GM19023 (cell line): ENCODE measurements around the gene CD4.

Experiments used
- ATAC-seq: cut with Tn5 transposase; IDR thresholded peaks from one replicate; pipeline ENCODE4 v1.9.1; 2021; ENCODE audit warnings: mild to moderate bottlenecking, moderate library complexity; ENCODE audit not compliant: unreplicated experiment

CD4 gene

GRCh38 chr12:6810758-6811157 is 21.4 kb downstream of the CD4 start:
- ATAC-seq, result no peak

- ATAC-seq, result no peak
Observed at GRCh38 chr12:6813363-6813762, 24.0 kb downstream of the CD4 start.

GRCh38 chr12:6816598-6816997 is 27.3 kb downstream of the CD4 start:
- no peak for ATAC-seq

- no peak for ATAC-seq
Observed at GRCh38 chr12:6817098-6817497, 27.8 kb downstream of the CD4 start.

DNA sequence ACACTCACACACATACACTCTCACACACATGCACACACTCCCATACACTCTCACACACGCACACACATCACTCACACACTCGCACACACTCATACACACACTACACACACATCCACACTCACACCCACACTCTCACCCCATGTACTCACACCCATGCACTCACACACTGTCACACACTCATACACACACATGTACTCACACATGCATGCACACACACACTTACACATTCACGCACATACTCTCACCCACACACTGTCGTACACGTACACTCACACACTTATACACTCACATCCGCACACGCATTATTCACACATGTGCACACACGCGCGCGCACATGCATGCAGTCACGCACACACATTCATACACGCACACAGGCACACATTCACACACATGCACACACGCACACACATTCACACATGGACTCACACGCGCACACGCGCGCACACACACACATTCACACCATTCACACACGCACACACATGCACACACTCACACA is 28.4 kb downstream of the CD4 start:
- ATAC-seq, result no peak

DNA sequence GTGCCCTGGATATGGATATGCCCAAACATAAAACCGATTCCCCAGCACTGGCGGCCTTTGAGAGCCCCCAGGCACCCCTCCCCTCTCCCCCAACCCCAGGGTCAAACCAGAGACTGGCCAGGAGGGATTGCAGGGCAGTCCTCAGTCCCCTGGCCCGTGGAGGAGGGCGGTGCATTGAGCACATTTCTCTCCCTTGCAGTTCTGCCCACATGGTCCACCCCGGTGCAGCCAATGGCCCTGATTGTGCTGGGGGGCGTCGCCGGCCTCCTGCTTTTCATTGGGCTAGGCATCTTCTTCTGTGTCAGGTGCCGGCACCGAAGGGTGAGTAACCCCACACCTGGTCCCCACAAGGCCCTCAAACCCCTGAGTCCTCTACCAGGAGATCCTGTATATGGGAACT is 28.9 kb downstream of the CD4 start:
- no peak for ATAC-seq

DNA sequence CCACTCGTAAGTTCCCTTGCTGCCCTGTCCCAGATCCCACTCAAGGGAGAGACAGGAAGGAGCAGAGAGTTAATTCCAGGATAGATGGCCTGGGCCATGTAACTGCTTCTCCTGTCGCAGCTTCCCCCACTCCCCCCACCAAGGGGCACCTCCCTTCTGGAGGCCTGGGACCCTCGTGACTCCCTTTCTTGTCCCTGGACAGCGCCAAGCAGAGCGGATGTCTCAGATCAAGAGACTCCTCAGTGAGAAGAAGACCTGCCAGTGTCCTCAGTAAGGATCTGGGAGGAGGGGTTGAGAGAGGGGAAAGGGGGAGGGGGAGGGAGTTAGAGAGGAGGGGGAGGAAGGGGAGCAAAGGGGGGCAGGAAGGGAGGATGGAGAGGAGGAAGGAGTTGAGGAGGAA is 29.3 kb downstream of the CD4 start:
- no peak for ATAC-seq

GRCh38 chr12:6819106-6820030 is 30.0 kb downstream of the CD4 start:
- no peak for ATAC-seq

DNA sequence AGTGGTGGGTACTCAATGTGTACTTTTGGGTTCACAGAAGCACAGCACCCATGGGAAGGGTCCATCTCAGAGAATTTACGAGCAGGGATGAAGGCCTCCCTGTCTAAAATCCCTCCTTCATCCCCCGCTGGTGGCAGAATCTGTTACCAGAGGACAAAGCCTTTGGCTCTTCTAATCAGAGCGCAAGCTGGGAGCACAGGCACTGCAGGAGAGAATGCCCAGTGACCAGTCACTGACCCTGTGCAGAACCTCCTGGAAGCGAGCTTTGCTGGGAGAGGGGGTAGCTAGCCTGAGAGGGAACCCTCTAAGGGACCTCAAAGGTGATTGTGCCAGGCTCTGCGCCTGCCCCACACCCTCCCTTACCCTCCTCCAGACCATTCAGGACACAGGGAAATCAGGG is 30.8 kb downstream of the CD4 start:
- no peak for ATAC-seq

GRCh38 chr12:6821591-6822425 is 32.5 kb downstream of the CD4 start, which contains the start of gene GPR162:
Gene GPR162 (plus strand): TSS chr12:6821821. CDS start chr12:6823899, 2,078 bp downstream.
- no peak for ATAC-seq

DNA sequence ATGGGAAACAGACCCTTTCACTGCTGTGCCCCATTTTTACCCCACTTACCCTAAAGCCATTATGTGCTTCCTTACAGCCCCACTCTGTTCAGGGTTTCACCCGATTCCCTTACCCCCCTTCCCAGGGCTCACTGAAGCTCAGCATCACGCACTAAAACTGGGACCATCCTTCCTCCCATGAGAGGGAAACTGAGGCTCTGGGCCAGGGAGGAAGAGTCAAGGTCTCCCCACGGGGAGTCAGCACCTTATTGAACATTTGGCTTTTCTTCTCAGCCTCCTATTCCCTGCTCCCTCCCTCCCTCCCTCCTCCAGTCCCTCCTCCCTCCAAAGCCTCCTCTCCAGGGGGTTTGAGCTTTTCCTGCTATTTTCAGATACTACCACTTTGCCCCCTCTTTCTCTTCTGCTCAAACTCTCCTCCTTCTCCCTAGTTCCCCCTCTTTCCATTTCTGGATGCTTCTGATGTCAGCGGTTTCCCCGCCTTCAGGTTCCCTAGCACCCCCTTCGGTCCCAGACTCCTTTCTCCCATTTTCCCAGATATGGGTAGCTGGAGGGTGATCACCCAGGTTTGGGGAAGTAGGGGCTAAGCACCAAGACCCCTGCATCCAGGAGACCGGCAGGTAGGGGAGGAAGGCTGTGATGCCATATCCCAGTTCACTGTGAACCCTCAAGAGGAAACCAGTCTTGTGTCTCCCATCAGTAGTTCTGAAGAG is 33.3 kb downstream of the CD4 start:
- ATAC-seq, result no peak

GRCh38 chr12:6823182-6824084 is 34.1 kb downstream of the CD4 start:
- no peak for ATAC-seq

- ATAC-seq, result no peak
Observed at GRCh38 chr12:6824085-6824775, 34.9 kb downstream of the CD4 start.

DNA sequence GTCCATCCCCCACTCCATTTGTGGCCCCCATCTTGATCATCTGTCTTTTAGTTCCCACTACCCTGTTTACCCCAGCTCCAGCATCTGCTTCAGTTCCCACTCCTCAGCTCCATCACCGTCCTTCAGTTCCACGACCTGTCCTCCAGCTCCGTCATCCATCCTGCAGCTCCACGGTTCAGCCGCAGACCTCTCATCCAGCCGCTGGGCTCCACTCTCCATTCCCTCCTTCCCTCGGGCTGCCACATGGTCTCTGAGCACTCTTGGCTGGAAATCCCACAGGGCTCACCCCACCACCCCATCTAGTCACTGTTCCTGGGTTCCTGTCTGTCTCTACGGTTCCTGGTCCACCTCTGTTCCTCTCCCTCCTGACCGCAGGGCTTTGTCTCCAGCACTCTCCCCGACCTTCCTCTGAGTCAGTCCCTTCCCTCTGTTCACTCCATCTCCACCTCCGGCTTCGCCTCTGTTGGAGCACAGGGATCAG is 35.6 kb downstream of the CD4 start:
- ATAC-seq, result no peak

DNA sequence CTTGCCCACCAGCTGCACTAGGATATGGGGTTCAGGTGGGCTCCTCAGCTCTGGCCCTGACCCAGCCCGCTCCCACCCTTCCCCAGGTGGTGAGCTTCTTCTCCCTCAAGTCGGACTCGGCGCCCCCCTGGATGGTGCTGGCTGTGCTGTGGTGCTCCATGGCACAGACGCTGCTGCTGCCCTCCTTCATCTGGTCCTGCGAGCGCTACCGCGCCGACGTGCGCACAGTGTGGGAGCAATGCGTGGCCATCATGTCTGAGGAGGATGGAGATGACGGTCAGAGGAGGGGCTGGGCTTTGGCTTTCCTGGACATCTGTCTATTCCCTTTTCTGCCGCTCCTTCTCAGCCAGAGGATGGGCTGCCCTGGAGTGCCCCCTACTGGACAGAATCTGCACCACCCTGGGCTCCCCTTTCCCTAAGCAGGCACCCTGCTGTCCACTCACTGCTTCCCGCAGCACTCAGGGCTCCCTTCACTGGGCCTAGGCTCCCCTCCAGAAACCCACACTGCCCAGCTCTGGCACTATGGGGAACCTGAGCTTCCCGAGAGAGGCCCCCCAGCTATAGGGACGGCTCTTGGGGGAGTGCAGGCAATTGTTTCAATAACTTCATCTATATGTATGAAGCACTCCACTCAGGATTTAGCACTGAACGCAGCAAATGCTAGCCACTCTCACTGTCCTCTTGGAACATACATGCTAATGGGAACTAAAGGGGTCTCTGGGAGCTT is 36.2 kb downstream of the CD4 start:
- ATAC-seq, result no peak

DNA sequence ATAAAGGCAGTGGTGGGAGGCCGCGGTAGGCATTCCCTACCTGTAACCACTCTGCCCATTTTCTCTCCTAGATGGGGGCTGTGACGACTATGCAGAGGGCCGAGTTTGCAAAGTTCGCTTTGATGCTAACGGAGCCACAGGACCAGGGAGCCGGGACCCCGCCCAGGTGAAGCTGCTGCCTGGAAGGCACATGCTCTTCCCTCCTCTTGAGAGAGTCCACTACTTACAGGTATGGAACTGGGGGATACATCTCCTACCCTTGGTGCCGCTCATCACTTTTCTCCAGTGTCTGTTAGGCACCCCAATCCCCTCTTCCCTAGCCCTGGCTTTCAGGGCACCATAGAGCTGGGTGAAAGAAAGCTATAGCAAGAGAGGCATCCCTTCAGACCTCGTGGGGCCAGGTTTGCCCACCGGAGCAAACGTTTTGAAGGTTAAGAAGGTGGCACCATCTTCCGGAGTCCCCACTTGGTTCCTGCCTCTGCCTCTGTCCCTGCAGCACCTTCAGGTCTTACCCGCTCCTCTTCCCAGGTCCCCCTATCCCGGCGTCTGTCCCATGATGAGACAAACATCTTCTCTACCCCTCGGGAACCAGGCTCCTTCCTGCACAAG is 36.9 kb downstream of the CD4 start:
- ATAC-seq, result no peak

GRCh38 chr12:6826734-6827436 is 37.6 kb downstream of the CD4 start:
- no peak for ATAC-seq
